ENCODE measurements around the gene IRF1.

IRF1 gene

GRCh38 chr5:132473019-132473531 lies 17.5 kb downstream of the IRF1 start:
- DNase-seq = peak in 2 of 4 experiments; percentile 69 to 70

GRCh38 chr5:132472431-132472830 lies 18.1 kb downstream of the IRF1 start:
- DNase-seq = no peak

- no peak for DNase-seq
Measured at GRCh38 chr5:132471944-132472343, 18.6 kb downstream of the IRF1 start.

- DNase-seq = no peak
Measured at GRCh38 chr5:132471151-132471907, 19.2 kb downstream of the IRF1 start.

GRCh38 chr5:132470596-132470995 lies 20.0 kb downstream of the IRF1 start:
- no peak for DNase-seq

GRCh38 chr5:132470010-132470392 lies 20.6 kb downstream of the IRF1 start:
- no peak for DNase-seq

- no peak for DNase-seq
Measured at GRCh38 chr5:132469380-132470009, 21.1 kb downstream of the IRF1 start.

GRCh38 chr5:132468656-132469379 lies 21.8 kb downstream of the IRF1 start:
- DNase-seq = no peak

- no peak for DNase-seq
Measured at GRCh38 chr5:132467287-132467984, 23.1 kb downstream of the IRF1 start.

- peak in 2 of 4 experiments; percentile 52 for DNase-seq
Measured at GRCh38 chr5:132466433-132467286, 23.9 kb downstream of the IRF1 start.

GRCh38 chr5:132465059-132465707 lies 25.4 kb downstream of the IRF1 start:
- DNase-seq = no peak

- DNase-seq = no peak
Measured at GRCh38 chr5:132464156-132464939, 26.2 kb downstream of the IRF1 start.

- DNase-seq = no peak
Measured at GRCh38 chr5:132463811-132464155, 26.8 kb downstream of the IRF1 start.

GRCh38 chr5:132462856-132463745 lies 27.5 kb downstream of the IRF1 start:
- no peak for DNase-seq

GRCh38 chr5:132462333-132462732 lies 28.2 kb downstream of the IRF1 start:
- DNase-seq = no peak

GRCh38 chr5:132461569-132462070 lies 29.0 kb downstream of the IRF1 start:
- no peak for DNase-seq

- no peak for DNase-seq
Measured at GRCh38 chr5:132460846-132461568, 29.6 kb downstream of the IRF1 start.

- DNase-seq = no peak
Measured at GRCh38 chr5:132459983-132460838, 30.4 kb downstream of the IRF1 start.

All from activated naive CD4-positive, alpha-beta T cell (primary cell).